ENCODE measurements around the gene LIFR.
"Not testable (repeated sequence)": the region's sequence is repeated elsewhere in the genome, so short reads cannot be mapped to it uniquely, and the experiment has no call there.

The LIFR gene

GRCh38 chr5:38582293-38582974, 26.0 kb upstream of the LIFR start:
- no peak for DNase-seq (ENCODE audit: low read depth)

- DNase-seq (ENCODE audit: low read depth): no peak
Observed at GRCh38 chr5:38581597-38581996, 25.2 kb upstream of the LIFR start.

- DNase-seq (ENCODE audit: low read depth): no peak
Observed at GRCh38 chr5:38579105-38579504, 22.7 kb upstream of the LIFR start.

- DNase-seq (ENCODE audit: low read depth): no peak
Observed at GRCh38 chr5:38576961-38577684, 20.7 kb upstream of the LIFR start.

- no peak for DNase-seq (ENCODE audit: low read depth)
Observed at GRCh38 chr5:38576442-38576841, 20.0 kb upstream of the LIFR start.

- DNase-seq (ENCODE audit: low read depth): no peak
Observed at GRCh38 chr5:38575476-38575875, 19.0 kb upstream of the LIFR start.

GRCh38 chr5:38574009-38574408, 17.6 kb upstream of the LIFR start:
- DNase-seq (ENCODE audit: low read depth): no peak

- DNase-seq (ENCODE audit: low read depth): no peak
Observed at GRCh38 chr5:38573521-38573920, 17.1 kb upstream of the LIFR start.

- no peak for DNase-seq (ENCODE audit: low read depth)
Observed at GRCh38 chr5:38569180-38569579, 12.7 kb upstream of the LIFR start.

- not testable (repeated sequence) for DNase-seq (ENCODE audit: low read depth)
Observed at GRCh38 chr5:38567306-38567705, 10.9 kb upstream of the LIFR start.

GRCh38 chr5:38563624-38564023, 7.2 kb upstream of the LIFR start:
- no peak for DNase-seq (ENCODE audit: low read depth)

- no peak for DNase-seq (ENCODE audit: low read depth)
Observed at GRCh38 chr5:38562444-38563210, 6.2 kb upstream of the LIFR start.

GRCh38 chr5:38559428-38559827, 3.0 kb upstream of the LIFR start:
- DNase-seq (ENCODE audit: low read depth): no peak

GRCh38 chr5:38557792-38558191, 1.3 kb upstream of the LIFR start:
- DNase-seq (ENCODE audit: low read depth): no peak

GRCh38 chr5:38557308-38557710, 863 bp upstream of the LIFR start:
- no peak for DNase-seq (ENCODE audit: low read depth)

- DNase-seq (ENCODE audit: low read depth): no peak
Observed at GRCh38 chr5:38556088-38556598, 303 bp downstream of the LIFR start.

GRCh38 chr5:38555354-38556087, 925 bp downstream of the LIFR start:
- no peak for DNase-seq (ENCODE audit: low read depth)

- DNase-seq (ENCODE audit: low read depth): no peak
Observed at GRCh38 chr5:38554861-38555260, 1.6 kb downstream of the LIFR start.

- DNase-seq (ENCODE audit: low read depth): no peak
Observed at GRCh38 chr5:38554403-38554802, 2.0 kb downstream of the LIFR start.

- no peak for DNase-seq (ENCODE audit: low read depth)
Observed at GRCh38 chr5:38553001-38553521, 3.4 kb downstream of the LIFR start.

- no peak for DNase-seq (ENCODE audit: low read depth)
Observed at GRCh38 chr5:38551030-38552017, 5.1 kb downstream of the LIFR start.
